Endometrial microvascular endothelial cells (primary cell): ENCODE results near the gene LDHA. TPM values are rescaled to one million over a fixed set of nuclear protein-coding genes. Genes with fewer than 3 reads are reported as not detected.
"Not testable (repeated sequence)": the region's sequence is repeated elsewhere in the genome, so short reads cannot be mapped to it uniquely, and the experiment has no call there.

Experiments used
- in situ Hi-C: cut with HindIII; loops from 2 replicates; pipeline ENCODE4 v1.10.0; 2017; ENCODE audit warnings: low sequenced_read_pairs, low pct_unique_long_range_greater_than_20kb; ENCODE audit errors: inconsistent ontology term
- total RNA-seq: library from RNA; depleted of rRNA; stranded (reverse); fragments of >200 nt; gene quantifications from one replicate; pipeline ENCODE4 v1.2.3, GENCODE V29; 2015; ENCODE audit errors: inconsistent ontology term

Gene LDHA
- total RNA-seq, 1 donor from 2014 or later, result 1,100 TPM

DNA sequence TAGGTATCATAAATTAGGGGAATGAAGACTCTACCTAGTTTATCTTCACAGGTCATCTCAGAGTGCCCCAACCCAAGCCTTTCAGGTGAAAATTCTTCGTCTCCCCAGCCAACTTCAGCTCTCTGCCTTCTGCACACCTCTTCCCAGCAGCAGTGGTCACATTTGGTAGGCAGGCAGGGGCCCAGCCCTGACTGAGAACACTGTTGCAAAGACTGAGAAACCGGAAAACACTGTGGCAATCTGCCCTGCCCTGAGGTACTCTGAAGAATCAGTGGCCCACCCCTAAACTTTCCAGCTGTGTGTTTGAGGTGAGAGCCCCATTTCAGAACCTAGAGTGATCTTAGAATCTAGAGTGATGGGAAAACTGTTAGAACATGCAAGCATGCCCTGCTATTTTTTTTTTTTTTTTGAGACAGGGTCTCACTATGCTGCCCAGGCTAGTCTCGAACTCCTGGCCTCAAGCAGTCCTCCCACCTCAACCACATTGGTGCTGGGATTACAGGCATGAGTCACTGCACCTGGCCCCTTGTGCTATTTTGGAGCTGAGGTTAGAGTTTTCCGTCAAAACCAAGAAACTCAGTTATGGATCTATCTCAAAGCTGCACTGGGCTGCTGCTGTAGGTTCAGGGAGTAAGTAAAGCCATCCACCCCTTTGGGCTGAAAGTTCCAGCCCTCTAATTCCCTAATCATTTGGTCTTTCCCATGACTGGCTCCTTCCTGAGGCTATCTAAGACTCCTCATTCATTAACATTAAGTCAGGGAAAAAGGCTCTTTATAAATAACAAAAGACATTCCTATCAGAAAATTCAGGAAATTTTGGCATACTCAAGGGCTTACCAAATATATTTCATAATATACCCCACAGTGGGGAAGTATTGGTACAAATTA, 1.7 kb upstream of the LDHA start:
- in situ Hi-C loops, result no loop called here

DNA sequence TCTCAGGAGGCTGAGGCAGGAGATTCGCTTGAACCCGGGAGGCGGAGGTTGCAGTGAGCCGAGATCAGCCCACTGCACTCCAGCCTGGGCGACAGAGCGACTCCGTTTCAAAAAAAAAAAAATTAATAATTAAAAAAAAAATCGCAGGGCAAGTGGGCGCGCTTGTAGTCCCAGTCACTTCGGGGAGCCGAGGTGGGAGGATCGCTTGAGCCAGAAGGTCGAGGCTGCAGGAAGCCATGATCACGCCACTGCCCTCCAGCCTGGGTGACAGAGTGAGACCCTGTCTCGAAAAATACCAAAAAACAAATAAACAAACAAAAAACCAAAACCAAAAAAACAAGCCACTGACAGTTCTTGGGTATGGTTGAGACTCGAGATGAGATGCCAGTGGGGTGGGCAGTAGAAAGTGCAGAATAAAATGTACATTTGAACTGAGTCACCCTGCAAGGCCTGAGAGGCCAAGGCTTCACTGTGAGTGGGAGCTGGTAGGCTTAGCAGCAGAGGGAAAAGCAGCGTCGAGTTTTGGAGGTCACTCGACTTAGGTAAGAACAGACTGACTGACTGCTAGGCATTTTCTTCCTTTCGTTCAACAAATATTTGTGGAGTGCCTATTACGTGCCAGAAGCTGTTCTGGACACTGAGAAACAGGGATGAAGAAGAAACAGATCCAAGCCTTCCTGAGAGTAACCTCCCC, 635 bp upstream of the LDHA start:
- in situ Hi-C loops, result no loop called here

DNA sequence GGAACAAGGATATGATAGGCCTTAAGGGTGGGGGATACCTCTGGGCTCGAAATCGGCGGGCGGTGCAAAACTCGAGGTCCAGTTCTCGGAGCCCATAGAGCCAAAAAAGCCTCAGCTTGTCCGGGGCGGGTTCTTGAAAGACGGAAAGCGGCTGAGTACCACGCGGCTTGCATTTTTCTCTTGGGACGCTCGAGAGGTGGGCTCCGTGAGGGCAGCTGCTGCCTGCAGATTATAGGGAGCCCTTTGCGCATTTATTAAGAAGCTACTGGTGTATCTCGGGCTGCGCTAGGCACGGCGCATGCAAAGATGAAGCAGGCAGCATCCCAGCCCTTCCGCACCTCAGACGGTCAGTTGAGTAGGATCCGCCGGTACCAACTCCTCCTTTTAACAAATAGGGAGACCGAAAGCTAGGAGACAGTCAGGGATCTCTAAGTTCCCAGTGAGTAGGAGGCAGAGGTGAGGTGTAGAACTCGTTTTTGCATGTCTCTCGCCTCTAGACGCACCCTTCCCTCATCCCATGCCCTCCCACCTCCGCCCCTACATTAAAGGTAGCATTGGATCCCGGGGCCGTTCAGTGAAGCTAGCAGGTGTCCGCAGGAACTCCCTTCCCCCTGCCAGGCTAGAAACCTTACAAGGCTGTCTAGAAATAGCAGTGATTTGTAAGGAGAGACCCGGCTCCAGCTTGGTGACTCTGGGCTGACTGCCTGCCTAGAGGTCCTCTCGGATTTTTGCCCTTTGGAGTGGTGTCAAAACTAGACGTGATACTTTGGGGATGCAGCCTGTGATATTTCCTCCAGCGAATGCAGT, 768 bp downstream of the LDHA start:
- in situ Hi-C loops, result no loop called here

DNA sequence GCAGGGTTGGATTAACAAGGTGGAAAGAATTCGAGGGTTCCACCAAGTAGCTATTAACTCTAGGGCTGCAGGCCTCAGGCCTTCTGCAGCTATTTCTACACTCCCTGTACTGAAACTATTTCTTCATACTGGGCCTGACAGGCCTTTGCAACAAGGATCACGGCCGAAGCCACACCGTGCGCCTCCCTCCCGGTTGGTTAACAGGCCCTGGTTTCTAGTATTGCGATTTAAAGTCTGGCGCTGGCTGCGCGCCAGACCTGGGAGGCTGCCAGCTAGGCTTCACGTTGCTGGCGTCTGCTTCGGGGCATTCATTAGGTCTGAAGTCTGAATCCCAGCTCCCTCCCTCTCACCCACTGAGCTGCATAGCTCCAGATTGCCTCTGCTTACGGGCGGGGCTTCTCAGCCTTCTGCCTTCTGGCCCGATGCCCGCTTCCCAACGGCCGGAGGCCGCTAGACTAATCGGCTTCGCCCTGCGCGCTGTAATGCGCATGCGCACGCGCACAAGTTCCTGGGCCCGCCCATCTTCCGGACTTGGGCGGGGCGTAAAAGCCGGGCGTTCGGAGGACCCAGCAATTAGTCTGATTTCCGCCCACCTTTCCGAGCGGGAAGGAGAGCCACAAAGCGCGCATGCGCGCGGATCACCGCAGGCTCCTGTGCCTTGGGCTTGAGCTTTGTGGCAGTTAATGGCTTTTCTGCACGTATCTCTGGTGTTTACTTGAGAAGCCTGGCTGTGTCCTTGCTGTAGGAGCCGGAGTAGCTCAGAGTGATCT, 1.6 kb downstream of the LDHA start:
- in situ Hi-C loops, result no loop called here

DNA sequence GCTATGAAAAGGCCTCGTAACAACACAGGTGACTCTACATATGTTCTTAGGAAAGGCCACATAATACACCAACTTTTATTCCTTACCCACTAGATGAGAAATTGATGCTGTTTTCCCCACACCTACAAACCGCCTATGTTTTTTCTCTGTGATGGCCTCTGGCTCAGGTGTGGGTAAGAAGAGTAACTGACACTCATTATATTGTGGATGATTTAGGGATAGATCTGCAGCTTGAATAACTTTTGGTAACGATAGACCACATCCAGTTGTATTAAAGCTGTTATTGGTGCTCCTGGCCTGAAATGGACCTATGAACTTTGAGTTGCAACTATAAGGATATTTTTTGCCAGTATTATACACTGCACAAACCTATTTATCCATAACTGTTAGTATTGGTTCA, 3.6 kb downstream of the LDHA start:
- in situ Hi-C loops, result no loop called here

DNA sequence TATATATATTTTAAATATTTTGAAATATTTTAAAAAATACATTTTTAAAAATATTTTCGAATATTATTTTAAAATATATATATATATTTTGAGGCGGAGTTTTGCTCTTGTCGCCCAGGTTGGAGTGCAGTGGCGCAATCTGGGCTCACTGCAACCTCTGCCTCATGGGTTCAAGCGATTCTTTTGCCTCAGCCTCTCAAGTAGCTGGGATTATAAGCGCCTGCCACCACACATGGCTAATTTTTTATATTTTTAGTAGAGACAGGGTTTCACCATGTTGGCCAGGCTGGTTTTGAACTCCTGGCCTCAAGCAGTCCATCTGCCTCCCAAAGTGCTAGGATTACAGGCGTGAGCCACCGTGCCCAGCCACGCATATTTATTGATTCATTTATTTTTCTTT, 6.7 kb downstream of the LDHA start:
- in situ Hi-C loops, result not testable (repeated sequence)

DNA sequence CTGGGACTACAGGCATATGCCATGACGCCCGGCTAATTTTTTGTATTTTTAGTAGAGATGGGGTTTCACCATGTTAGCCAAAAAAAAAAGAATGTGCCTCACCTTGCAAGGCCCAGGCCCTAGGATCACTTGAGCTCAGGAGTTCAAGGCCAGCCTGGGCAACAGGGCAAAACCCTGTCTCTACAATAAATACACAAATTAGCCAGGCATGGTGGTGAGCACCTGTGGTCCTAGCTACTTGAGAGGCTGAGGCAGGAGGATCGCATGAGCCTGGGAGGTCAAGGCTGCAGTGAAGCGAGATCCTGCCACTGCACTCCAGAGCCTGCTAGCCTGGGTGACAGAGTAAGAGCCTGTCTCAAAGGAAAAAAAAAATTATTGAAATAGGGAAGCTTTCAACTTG, 9.7 kb downstream of the LDHA start:
- in situ Hi-C loops, result no loop called here

DNA sequence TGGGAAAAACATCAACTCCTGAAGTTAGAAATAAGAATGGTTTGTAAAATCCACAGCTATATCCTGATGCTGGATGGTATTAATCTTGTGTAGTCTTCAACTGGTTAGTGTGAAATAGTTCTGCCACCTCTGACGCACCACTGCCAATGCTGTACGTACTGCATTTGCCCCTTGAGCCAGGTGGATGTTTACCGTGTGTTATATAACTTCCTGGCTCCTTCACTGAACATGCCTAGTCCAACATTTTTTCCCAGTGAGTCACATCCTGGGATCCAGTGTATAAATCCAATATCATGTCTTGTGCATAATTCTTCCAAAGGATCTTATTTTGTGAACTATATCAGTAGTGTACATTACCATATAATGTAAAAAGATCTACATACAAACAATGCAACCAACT, 13.0 kb downstream of the LDHA start:
- in situ Hi-C loops, result not testable (repeated sequence)

DNA sequence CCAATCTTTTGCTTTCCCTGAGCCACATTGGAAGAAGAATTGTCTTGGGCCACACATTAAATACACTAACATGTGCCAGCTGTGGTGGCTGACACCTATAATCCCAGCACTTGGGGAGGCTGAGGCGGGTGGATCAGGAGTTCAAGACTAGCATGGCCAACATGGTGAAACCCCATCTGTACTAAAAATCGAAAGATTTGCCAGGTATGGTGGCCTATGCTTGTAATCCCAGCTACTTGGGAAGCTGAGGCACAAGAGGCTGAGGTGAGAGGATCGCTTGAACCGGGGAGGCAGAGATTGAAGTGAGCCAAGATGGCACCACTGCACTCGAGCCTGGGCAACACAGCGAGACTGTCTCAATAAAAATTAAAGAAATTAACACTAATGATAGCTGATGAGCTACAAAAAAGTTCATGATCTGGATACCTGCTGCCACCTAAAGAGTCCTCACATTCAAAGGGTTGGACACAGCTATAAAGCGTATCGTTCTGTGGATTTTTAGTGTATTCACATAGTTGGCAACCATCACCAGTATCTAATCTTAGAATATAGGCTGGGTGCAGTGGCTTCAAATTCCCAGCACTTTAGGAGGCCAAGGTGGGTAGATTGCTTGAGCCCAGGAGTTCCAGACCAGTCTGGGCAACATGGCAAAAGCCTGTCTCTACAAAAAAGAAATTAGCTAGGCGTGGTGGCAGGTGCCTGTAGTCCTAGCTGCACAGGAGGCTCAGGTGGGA, 14.4 kb downstream of the LDHA start:
- in situ Hi-C loops, result no loop called here

DNA sequence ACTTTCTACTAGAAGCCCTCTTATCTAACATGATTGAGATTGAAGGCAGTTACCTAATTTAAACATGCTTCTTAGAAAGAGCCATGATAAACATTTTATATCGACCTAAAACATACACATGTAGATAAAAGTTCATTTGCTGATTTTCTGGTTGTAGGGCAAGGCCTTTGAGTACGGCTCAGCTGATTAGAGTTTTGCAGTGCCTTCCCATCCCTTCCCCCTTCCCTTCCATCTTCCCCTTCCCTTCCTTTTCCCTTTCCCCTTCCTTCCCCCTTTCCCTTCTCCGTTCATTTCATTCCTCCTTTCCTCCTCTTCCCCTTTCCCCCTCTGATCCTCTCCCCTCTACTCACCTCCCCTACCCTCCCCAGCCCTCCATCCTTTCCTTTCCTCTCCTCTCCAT, 22.1 kb downstream of the LDHA start:
- in situ Hi-C loops, result no loop called here

DNA sequence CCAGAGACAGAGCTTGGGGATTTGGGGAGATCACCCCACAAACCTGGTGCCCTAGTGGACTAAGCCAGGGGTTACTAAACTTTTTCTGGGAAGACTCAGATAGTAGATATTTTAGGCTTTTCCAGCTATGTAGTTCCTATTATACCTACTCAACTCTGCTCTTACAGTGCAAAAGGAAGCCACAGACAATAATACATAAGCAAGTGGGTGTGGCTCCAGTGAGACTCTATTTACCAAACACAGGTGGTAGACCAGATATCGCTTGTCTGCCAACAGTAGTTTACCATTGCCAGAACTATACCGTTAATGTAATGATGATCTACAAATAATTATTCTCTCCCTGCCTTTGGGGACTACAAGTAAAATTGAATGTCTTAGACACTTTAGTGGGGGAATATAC, 24.7 kb downstream of the LDHA start:
- in situ Hi-C loops, result no loop called here

DNA sequence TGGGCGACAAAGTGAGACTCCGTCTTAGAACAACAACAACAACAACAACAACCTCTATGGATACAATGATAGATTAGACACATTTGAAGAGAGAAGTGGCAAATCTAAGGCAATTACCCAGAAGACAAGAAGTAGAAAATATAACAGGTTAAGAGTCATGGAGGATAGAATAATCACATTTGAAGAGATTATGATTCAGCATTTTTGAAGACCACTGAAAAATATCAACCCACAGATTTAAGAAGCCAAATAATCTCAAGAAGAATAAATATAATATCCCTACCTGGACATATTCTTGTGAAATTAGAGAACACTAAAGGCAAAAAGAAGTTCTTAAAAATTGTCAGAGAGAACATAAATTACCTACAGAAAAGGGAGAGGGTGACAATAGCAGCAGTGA, 25.7 kb downstream of the LDHA start:
- in situ Hi-C loops, result no loop called here

DNA sequence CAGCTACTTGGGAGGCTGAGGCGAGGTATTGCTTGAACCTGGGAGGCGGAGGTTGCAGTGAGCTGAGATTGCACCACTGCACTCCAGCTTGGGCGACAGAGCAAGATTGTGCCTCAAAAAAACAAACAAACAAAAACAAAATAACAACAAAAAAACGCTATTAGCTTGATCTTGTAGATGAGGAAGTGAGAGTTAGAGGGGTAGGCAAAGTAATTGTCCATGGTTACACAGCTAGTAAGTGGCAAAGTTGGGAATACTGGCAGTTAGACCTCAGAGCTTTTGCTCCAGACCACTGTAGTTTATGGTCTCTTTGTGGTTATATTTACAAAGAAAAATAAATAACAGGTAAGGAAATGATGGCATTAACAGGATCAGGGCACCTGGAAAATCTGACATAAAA, 32.9 kb downstream of the LDHA start:
- in situ Hi-C loops, result no loop called here

DNA sequence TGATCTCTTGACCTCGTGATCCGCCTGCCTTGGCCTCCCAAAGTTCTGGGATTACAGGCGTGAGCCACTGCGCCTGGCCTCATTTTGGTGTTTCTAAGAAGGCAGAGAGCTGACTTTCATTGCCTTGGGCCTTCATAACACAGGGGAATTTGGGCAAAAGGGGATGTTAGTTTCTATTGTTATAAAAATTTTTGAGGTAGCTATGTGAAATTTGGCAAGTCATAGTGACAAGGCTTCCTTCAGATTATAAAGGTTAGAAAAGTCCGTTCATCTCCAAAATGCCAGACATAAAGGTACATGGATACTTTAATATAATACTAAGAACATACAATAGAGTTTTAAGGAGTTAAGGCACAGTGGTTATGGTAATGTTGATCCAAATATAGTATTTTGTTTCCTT, 35.0 kb downstream of the LDHA start:
- in situ Hi-C loops, result no loop called here

DNA sequence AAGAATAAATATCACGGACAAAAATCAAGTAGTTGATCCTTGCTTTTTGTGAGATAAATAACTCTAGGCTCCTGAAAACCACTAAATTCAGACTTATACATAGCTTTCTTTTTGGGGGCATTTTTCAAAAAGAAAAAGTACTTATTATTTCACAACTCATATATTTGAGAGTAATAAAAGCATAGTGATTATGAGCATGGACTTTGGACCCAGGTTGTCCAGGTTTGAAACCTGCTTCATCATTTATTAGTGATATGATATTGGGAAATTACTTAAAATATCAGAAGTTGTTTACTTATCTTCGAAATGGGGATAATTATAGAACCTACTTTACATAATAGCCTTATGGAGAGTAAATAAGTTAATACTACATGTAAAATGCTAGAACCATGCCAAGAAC, 44.3 kb downstream of the LDHA start:
- in situ Hi-C loops, result no loop called here

DNA sequence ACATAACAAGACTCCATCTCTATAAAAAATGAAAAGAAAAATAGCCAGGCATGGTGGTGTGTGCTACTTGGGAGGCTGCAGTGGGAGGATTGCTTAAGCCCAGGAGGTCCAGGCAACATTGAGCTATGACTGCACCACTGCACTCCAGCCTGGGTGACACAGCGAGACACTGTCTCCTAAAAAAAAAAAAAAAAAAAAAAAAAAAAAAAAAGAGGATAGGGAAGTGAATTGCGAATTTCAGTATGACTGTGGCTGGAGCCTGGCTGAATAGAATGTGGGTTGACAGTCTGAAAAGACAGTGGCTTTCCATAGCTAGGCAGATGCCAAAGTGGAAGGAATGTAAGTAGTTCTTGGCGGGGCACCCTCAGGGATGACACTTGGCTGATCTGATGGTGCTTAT, 54.9 kb downstream of the LDHA start:
- in situ Hi-C loops, result no loop called here

DNA sequence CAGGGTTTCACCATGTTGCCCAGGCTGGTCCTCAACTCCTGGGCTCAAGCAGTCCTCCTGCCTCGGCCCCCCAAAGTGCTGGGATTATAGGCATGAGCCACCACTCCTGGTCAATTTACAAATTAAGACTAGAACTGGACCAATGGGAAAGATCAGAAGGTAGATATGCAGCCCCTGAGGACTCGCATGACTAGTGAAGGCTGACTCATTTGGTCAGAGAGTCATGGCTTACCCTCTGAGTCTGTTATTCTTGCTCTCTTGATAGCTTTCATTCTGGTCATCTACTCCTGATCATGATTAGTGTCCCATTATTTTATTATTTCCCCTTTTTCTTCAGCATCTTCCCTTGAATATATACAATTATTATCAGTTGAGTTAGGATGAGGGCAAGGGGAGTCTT, 58.6 kb downstream of the LDHA start:
- in situ Hi-C loops, result no loop called here

DNA sequence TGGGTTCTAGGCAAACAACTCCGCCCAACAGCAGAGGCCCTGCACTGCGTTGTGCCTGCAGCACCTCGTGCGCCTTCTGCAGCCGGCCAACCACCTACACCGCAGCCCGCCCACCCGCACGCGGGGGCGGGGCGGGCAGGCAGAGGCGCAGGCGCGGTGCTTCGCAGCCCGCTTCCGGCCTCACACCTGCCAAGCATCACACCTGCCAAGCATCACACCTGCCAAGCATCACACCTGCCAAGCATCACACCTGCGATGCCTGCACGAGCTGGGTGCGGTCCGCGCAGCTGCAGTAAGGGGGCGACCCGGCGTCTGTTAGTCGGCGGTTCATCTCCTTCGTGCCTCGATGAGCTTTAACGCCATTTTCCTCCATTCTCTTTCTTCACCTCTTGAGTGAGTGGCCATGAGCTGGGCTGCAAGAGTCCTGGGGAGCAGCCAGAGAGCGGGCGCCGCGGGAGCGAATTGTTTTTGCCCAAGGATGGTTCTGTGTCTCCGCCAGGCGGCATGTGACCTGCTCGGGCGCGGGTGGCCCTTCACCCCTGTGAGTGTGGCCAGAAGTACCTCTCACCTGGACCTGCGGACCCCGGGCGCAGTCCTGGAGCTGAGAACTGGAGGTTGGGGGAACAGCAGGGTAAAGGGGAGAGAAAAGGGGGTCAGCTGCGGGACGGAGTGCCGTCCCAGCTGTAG, 61.5 kb downstream of the LDHA start, which contains the start of gene LDHAL6A:
Gene LDHAL6A, plus strand, starts transcription at position 171 of the 687 bp plus-strand sequence. CDS start 825 bp downstream, outside the sequence.
- in situ Hi-C loops, result no loop called here
